GM23338 (cell line): ENCODE measurements around the gene TMEM63B.

Experiments
- CREB1 ChIP-seq: fragments of 250-450 bp; sonication (Bioruptor Pico); IDR thresholded peaks from 2 replicates; pipeline ENCODE4 v1.5.0; 2020; ENCODE audit warnings: low read depth, mild to moderate bottlenecking, moderate library complexity
- EZH2 ChIP-seq: fragments of 200-600 bp; sonication (generic); IDR thresholded peaks from one replicate; pipeline ENCODE4 v1.8.0; 2017; ENCODE audit warnings: antibody characterized with exemption, mild to moderate bottlenecking, low read depth; ENCODE audit not compliant: unreplicated experiment
- EZH2phosphoT487 ChIP-seq: fragments of 200-600 bp; sonication (generic); IDR thresholded peaks from one replicate; pipeline ENCODE4 v1.8.1; 2018; ENCODE audit warnings: antibody characterized with exemption; ENCODE audit not compliant: unreplicated experiment
- JUNB ChIP-seq: IDR thresholded peaks from one replicate; pipeline ENCODE4 v1.6.1; 2016; ENCODE audit warnings: antibody characterized with exemption; ENCODE audit not compliant: unreplicated experiment
- NANOG ChIP-seq: IDR thresholded peaks from 2 replicates; pipeline ENCODE4 v1.6.1; 2016; ENCODE audit warnings: antibody characterized with exemption, borderline replicate concordance
- POLR2AphosphoS5 ChIP-seq: IDR thresholded peaks from 2 replicates; pipeline ENCODE4 v1.6.1; 2016; ENCODE audit warnings: antibody characterized with exemption, low read depth
- TF ChIP-seq, protein P1 (sequence below), 2 experiments: fragments of 200-600 bp in 1 of 2; sonication (generic) in 1 of 2; conservative IDR thresholded peaks; 2 replicates each; pipeline versions ENCODE4 v1.5.1 to v1.6.1; 2016 to 2017; ENCODE audit warnings: antibody characterized with exemption in 2 of 2, low read depth in 2 of 2, mild to moderate bottlenecking in 2 of 2, moderate library complexity in 1 of 2
- TF ChIP-seq, protein P2 (sequence below): IDR thresholded peaks from one replicate; pipeline ENCODE4 v1.6.1; 2018; ENCODE audit warnings: antibody characterized with exemption; ENCODE audit not compliant: unreplicated experiment

DNA sequence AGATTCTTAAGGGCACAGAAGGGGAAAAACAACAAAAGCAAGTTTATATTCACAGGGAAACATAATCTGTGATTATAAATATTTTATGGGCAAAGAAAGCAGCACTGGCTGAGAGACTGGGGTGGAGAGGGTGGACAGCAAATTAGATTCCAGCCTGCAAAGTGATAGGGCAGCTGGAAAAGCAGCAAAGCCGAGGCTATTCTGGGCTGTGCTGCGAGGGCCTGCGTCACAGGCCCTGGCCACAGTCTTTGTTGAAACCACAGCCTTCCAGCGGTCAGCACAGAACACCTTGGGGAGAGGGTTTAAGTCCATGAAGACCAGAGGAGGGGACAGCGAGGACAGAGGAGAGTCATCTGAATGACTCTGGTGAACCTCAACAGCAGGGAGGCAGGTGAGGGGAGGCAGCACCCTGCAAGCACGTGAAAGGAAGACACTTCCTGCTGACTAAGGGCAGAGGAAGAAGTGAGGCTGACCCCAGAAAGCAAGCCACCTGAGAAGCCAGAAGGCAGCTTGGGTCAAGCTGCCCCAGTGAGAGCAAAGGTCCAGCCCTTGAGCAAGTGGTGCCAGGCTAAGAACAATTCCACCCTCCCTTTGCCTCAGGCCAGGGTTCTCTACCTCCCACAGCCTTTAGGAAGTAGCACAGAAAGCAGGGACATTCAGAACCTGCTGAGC lies 17.2 kb upstream of the TMEM63B start:
- TF ChIP-seq POLR2AphosphoS5 = no peak
- TF ChIP-seq JUNB = no peak
- TF ChIP-seq, protein P1, sequence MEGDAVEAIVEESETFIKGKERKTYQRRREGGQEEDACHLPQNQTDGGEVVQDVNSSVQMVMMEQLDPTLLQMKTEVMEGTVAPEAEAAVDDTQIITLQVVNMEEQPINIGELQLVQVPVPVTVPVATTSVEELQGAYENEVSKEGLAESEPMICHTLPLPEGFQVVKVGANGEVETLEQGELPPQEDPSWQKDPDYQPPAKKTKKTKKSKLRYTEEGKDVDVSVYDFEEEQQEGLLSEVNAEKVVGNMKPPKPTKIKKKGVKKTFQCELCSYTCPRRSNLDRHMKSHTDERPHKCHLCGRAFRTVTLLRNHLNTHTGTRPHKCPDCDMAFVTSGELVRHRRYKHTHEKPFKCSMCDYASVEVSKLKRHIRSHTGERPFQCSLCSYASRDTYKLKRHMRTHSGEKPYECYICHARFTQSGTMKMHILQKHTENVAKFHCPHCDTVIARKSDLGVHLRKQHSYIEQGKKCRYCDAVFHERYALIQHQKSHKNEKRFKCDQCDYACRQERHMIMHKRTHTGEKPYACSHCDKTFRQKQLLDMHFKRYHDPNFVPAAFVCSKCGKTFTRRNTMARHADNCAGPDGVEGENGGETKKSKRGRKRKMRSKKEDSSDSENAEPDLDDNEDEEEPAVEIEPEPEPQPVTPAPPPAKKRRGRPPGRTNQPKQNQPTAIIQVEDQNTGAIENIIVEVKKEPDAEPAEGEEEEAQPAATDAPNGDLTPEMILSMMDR (conservative IDR thresholded peaks at IDR 0.05; ENCODE audit: low read depth in 2 of 2) = no peak
- TF ChIP-seq EZH2phosphoT487 = no peak
- no peak for TF ChIP-seq CREB1
- TF ChIP-seq EZH2 = no peak
- TF ChIP-seq, protein P2, sequence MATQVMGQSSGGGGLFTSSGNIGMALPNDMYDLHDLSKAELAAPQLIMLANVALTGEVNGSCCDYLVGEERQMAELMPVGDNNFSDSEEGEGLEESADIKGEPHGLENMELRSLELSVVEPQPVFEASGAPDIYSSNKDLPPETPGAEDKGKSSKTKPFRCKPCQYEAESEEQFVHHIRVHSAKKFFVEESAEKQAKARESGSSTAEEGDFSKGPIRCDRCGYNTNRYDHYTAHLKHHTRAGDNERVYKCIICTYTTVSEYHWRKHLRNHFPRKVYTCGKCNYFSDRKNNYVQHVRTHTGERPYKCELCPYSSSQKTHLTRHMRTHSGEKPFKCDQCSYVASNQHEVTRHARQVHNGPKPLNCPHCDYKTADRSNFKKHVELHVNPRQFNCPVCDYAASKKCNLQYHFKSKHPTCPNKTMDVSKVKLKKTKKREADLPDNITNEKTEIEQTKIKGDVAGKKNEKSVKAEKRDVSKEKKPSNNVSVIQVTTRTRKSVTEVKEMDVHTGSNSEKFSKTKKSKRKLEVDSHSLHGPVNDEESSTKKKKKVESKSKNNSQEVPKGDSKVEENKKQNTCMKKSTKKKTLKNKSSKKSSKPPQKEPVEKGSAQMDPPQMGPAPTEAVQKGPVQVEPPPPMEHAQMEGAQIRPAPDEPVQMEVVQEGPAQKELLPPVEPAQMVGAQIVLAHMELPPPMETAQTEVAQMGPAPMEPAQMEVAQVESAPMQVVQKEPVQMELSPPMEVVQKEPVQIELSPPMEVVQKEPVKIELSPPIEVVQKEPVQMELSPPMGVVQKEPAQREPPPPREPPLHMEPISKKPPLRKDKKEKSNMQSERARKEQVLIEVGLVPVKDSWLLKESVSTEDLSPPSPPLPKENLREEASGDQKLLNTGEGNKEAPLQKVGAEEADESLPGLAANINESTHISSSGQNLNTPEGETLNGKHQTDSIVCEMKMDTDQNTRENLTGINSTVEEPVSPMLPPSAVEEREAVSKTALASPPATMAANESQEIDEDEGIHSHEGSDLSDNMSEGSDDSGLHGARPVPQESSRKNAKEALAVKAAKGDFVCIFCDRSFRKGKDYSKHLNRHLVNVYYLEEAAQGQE = no peak
- TF ChIP-seq NANOG = no peak
